ENCODE results near the gene AGAP1. TPM values are rescaled to one million over a fixed set of nuclear protein-coding genes. Genes with fewer than 3 reads are reported as not detected.

The AGAP1 gene
- total and polyA plus RNA-seq, 2 donors from 2014 or later: 8.1 to 44.5 TPM

- no peaks in the 10 kb centered on the region for H3K36me3 ChIP-seq (ENCODE audit: control insufficient read depth in 2 of 3, insufficient read depth in 3 of 3, low read length in 3 of 3)
- no peak overlapping the region for H3K4me3 ChIP-seq (ENCODE audit: low read length in 3 of 3)
- H3K27ac ChIP-seq (ENCODE audit: low read depth in 2 of 2, low read length in 2 of 2): no peak overlapping the region
- H3K9me3 ChIP-seq (ENCODE audit: control insufficient read depth in 2 of 3, insufficient read depth in 1 of 3, low read length in 3 of 3): no peaks in the 10 kb centered on the region
- intact Hi-C loops (cut with DNase I): no loop called here
- no peak for TF ChIP-seq CTCF (IDR thresholded peaks at IDR 0.05; ENCODE audit: borderline replicate concordance, extremely low read depth, insufficient read depth)
- no peak overlapping the region for H3K9ac ChIP-seq (ENCODE audit: low read length in 3 of 3)
- FAIRE-seq (no peak), DNase-seq (peak in 1 of 5 donors; percentile 49)
- no peaks in the 10 kb centered on the region for H3K4me1 ChIP-seq (ENCODE audit: control insufficient read depth in 2 of 3, insufficient read depth in 2 of 3, low read depth in 1 of 3, low read length in 3 of 3)
- H3K27me3 ChIP-seq (ENCODE audit: control insufficient read depth, insufficient read depth, low read length): peaks cover 11% of the 10 kb centered on the region
Measured at GRCh38 chr2:236158969-236159777, 665.3 kb downstream of the AGAP1 start.

GRCh38 chr2:236159778-236160170 lies 665.9 kb downstream of the AGAP1 start:
- no peaks in the 10 kb centered on the region for H3K4me1 ChIP-seq (ENCODE audit: control insufficient read depth in 2 of 3, insufficient read depth in 2 of 3, low read depth in 1 of 3, low read length in 3 of 3)
- peak in 1 of 5 donors; percentile 39 for DNase-seq
- H3K4me3 ChIP-seq (ENCODE audit: low read length in 3 of 3): no peak overlapping the region
- TF ChIP-seq CTCF (IDR thresholded peaks at IDR 0.05; ENCODE audit: borderline replicate concordance, extremely low read depth, insufficient read depth): no peak
- H3K27me3 ChIP-seq (ENCODE audit: control insufficient read depth, insufficient read depth, low read length): peaks cover 14% of the 10 kb centered on the region
- FAIRE-seq: no peak
- no peak overlapping the region for H3K9ac ChIP-seq (ENCODE audit: low read length in 3 of 3)
- H3K9me3 ChIP-seq (ENCODE audit: control insufficient read depth in 2 of 3, insufficient read depth in 1 of 3, low read length in 3 of 3): no peaks in the 10 kb centered on the region
- intact Hi-C loops (cut with DNase I): no loop called here
- no peak overlapping the region for H3K27ac ChIP-seq (ENCODE audit: low read depth in 2 of 2, low read length in 2 of 2)
- no peaks in the 10 kb centered on the region for H3K36me3 ChIP-seq (ENCODE audit: control insufficient read depth in 2 of 3, insufficient read depth in 3 of 3, low read length in 3 of 3)

- H3K9me3 ChIP-seq (ENCODE audit: control insufficient read depth in 2 of 3, insufficient read depth in 1 of 3, low read length in 3 of 3): no peaks in the 10 kb centered on the region
- H3K9ac ChIP-seq (ENCODE audit: low read length in 3 of 3): no peak overlapping the region
- H3K4me3 ChIP-seq (ENCODE audit: low read length in 3 of 3): no peak overlapping the region
- no peaks in the 10 kb centered on the region for H3K4me1 ChIP-seq (ENCODE audit: control insufficient read depth in 2 of 3, insufficient read depth in 2 of 3, low read depth in 1 of 3, low read length in 3 of 3)
- peak in 1 of 5 donors; percentile 57 for DNase-seq
- no peak for FAIRE-seq
- no peak for TF ChIP-seq CTCF (IDR thresholded peaks at IDR 0.05; ENCODE audit: borderline replicate concordance, extremely low read depth, insufficient read depth)
- peaks cover 21% of the 10 kb centered on the region for H3K27me3 ChIP-seq (ENCODE audit: control insufficient read depth, insufficient read depth, low read length)
- no peaks in the 10 kb centered on the region for H3K36me3 ChIP-seq (ENCODE audit: control insufficient read depth in 2 of 3, insufficient read depth in 3 of 3, low read length in 3 of 3)
- no peak overlapping the region for H3K27ac ChIP-seq (ENCODE audit: low read depth in 2 of 2, low read length in 2 of 2)
- intact Hi-C loops (cut with DNase I): no loop called here
Measured at GRCh38 chr2:236160366-236161081, 666.7 kb downstream of the AGAP1 start.

Data from kidney (tissue), 14 donors.